Panc1 (cell line): ENCODE measurements around the gene NQO1.

Experiments used
- CTCF ChIP-seq: fragments of 450-650 bp; IDR thresholded peaks from 2 replicates; pipeline ENCODE4 v1.5.1; 2017; ENCODE audit warnings: mild to moderate bottlenecking
- POLR2AphosphoS5 ChIP-seq: IDR thresholded peaks from 2 replicates; pipeline ENCODE4 v1.6.1; 2012; ENCODE audit warnings: mild to moderate bottlenecking, low read depth, low read length, moderate library complexity
- REST ChIP-seq, 2 experiments: IDR thresholded peaks; 2 replicates each; pipeline ENCODE4 v1.6.1; 2011 to 2012; ENCODE audit warnings: low read depth in 2 of 2, control low read depth in 1 of 2, low read length in 1 of 2, mild to moderate bottlenecking in 1 of 2, moderate library complexity in 1 of 2; ENCODE audit not compliant: insufficient read depth in 1 of 2
- SIN3A ChIP-seq: IDR thresholded peaks from 2 replicates; pipeline ENCODE4 v1.6.1; 2012; ENCODE audit warnings: low read depth, mild to moderate bottlenecking, low read length, moderate library complexity, borderline replicate concordance; ENCODE audit not compliant: insufficient read depth

- TF ChIP-seq CTCF = no peak
- no peak for TF ChIP-seq POLR2AphosphoS5
- no peak for TF ChIP-seq REST (IDR thresholded peaks at IDR 0.05; ENCODE audit: insufficient read depth in 1 of 2, low read depth in 2 of 2, low read length in 1 of 2)
- no peak for TF ChIP-seq SIN3A
Measured at GRCh38 chr16:69662901-69663300, 63.5 kb downstream of the NQO1 start.
